Right ventricle myocardium superior (tissue), 1 donor: ENCODE measurements around the gene MGRN1. TPM values are rescaled to one million over a fixed set of nuclear protein-coding genes. Genes with fewer than 3 reads are reported as not detected.

Source experiments
- ATAC-seq: fragments of 200-7000 bp; cut with Tn5 transposase; one replicate; pipeline ENCODE4 v1.9.1; 2020; ENCODE audit warnings: mild to moderate bottlenecking; ENCODE audit not compliant: poor library complexity
- DNase-seq: peaks from one replicate; pipeline ENCODE4 v3.0.0-alpha.2; 2020
- intact Hi-C: fragments of 100-400 bp; cut with DNase I; formaldehyde crosslinking; loops from one replicate; pipeline ENCODE4 v1.11.2; 2022
- total RNA-seq: library from RNA; stranded (reverse); fragmentation: NEBNext Ultra II Directional; extraction: Animal tissue kit (Norgen Biotek cat#: 25700); gene quantifications from one replicate; pipeline ENCODE4 v1.2.1, GENCODE V29; 2021
- donor health status: DM: no; HTN: yes; CAD: no; lungs with severe emphysema.

The MGRN1 gene
- total RNA-seq, 1 donor from 2014 or later: 27.9 TPM

DNA sequence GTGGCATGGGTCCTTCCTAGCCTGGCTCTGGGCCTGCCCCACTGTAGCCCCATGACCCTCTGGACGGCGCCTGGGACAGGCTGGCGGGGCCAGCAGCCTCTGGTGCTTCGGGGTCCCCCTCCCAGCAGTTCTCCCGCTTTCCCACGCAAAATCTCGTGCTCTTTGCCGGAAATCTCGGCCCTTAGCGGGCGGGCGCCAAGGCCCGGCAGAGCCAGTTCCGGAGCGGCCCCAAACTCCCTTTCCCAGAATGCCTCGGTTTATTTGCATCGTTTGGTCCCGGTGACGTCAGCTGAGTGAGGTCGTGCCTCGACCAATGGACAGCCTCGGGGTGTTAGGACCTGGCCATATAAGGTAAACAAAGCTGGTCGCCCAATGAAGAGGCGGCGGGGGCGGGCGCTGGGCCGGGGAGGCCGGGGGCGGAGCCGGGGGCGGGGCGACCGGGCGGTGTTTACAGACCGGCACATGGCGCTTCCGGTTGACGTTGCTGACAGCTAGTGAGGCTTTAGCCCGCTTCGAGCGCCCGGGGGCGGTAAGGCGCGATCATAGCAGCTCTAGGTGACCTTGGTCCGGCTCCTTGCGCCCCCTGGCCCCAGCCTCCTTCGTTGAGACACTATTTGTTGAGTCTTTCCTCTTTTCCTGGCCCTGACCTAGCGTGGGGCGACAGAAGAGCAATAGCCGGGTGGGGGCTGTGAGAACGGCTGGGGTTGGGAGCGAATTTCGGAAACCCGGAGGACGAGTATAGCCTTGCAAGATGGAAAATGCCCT lies 8.4 kb upstream of the MGRN1 start:
- peak; percentile 100 for DNase-seq
- intact Hi-C loops: no loop called here
- ATAC-seq: peak; percentile 86

DNA sequence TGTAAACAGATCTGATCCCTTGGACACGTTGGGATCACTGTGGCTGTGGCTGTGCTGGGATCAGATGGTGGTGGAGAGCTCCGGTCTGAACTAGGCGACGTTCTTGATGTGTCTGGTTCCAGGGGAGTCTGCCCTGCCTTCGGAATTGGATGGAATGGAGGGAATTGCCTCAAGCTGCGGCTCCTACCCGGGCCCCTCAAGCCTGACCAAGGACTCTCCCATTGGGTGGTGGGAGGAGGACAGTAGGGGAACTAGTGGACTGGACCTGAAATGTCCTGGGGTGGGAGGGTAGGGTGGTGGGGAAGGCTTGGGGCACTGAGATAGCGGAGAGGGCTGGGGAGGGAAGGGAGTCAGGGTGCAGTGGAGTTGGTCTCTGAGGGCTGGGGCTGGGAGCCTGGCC lies 6.7 kb upstream of the MGRN1 start:
- no peak for ATAC-seq
- DNase-seq: no peak
- intact Hi-C loops: no loop called here

DNA sequence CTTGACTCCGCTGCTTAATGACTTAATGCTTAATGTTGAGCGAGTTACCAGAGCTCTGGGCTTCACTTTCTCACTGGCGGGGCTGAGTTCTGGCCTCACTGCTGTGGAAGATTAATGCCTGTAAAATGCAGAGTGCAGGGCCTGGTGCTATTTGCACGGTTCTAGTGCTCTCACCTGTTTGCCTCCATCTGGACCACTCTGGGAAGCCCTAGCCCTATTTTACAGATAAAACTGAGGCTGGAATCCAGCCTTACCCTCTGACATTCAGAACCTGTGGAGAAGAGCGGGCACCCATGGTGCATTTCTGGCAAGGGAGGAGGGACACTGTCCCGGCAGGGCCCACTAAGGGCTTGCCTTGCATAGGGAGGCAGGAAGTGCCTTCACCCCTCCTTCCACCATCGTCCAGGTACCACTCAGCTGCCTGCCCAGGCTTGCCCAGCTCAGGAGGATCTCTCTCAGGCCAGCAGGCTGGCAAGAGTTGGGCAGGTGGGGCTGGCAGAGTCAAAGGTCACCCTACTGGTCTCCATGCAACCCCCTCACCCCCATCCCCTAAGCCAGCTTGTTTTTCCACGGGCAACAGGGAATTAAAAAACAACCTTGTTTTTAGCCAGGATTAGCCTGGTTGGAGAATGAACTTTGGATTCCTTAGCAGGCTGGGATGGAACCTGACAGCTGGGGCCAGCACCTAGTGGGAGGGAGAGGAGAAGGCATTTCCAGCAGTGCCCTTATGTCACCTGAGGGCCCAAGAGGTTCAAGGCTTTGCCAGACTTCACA lies 5.8 kb upstream of the MGRN1 start:
- ATAC-seq: no peak
- intact Hi-C loops: no loop called here
- no peak for DNase-seq

DNA sequence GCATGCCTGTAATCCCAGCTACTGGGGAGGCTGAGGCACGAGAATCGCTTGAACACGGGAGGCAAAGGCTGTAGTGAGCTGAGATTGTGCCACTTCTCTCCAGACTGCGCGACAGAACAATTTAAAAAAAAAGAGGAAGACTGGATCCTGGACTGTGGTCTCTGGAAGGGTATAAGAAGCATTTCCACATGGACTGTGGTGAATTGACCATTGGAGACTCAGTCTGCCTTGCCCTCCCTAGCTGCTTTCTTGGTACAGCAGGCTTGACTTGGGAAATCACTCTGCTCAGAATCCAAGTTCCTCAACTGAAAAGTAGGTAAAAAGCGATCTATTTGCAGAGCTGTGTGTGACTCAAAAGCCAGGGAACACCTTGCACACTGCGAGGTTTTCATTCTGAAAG lies 1.0 kb upstream of the MGRN1 start:
- intact Hi-C loops: no loop called here
- no peak for ATAC-seq
- DNase-seq: no peak

- intact Hi-C loops: no loop called here
- DNase-seq (peak; percentile 79), ATAC-seq (peak; percentile 42)
Measured at GRCh38 chr16:4624827-4625559, 367 bp downstream of the MGRN1 start.

DNA sequence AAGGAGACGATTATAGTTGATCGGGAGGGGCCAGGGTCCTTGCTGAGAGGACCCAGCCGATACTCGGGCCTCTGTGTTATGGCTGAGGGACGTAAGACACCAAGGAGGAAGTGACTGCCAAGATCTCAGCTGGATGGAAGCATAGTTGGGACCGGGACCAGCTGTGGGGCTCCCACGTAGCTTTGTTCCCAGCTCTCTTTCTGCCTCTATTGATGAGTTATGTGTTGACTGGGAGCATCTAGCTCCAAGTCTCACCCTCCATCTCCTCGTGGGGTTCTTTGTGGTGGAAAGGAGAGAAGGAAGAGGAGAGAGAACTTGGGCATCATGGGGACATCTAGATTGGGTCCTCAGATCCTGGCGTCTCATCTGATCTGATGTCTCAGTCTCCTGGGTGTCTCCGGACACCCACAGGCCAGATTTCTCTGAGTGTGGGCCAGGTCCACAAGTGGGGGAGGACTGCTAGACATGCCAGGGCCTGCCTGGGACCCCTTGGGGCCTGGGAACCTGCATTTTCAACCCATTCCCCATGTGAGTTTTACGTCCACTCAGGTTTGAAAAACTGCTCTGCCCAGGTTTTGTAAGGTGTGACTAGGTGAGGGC lies 1.0 kb downstream of the MGRN1 start:
- intact Hi-C loops: no loop called here
- ATAC-seq: peak; percentile 3
- no peak for DNase-seq

DNA sequence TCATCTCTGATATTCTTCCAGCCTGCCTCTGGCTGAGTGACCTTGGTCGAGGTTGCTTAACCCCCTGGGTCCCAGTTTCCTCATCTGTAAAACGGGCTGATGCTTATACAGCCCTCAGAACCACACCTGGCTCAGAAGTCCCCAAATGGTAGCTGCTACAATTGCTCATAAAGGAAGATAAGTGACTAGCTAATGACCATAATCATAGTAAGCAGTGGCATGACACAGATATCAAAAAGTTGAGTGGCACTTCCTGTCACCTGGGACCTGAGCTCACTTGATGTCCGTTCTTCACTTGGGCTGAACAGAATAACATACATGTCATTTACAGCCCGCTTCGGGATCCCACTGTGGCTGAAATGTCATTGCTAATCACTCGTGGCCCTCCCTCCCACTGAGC lies 1.8 kb downstream of the MGRN1 start:
- intact Hi-C loops: no loop called here
- ATAC-seq (no peak), DNase-seq (no peak)

- intact Hi-C loops: no loop called here
- ATAC-seq: no peak
- no peak for DNase-seq
Measured at GRCh38 chr16:4628283-4628682, 3.7 kb downstream of the MGRN1 start.

GRCh38 chr16:4631444-4631843 lies 6.8 kb downstream of the MGRN1 start:
- DNase-seq (no peak), ATAC-seq (no peak)
- intact Hi-C loops: no loop called here

DNA sequence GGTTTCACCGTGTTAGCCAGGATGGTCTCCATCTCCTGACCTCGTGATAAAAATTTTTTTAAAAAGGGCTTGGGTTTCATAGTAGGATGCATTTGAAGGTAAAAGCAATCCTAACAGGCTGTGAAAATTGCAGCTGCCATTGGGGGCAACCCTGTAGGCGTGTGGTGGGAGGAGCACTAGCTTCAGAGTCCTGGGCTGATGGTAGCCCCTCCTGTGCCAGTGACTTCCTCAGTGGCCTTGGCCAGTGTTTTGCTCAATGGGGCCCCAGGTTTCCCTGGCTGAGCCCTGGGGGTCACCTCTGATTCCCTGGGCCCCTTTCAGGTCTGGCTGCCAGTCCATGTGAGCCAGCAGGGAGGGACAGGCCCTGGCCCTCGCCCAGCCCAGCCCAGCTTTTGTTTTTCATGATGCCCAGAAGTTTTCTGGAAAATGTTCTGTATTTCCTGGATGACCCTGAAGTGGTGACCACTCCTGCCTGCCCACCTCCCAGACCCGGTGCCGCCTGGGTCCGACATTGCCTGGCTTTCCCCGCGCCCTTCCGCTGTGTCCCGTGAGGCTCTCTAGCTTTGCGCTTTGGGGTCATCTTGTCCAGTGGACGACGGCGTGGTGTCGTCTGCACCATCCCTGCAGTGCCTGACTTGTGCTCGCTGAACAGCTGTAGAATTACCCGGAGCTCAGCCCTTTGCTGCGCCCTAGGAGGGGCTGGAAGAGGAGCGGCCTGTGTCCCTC lies 9.4 kb downstream of the MGRN1 start:
- ATAC-seq (no peak), DNase-seq (no peak)
- intact Hi-C loops: no loop called here

DNA sequence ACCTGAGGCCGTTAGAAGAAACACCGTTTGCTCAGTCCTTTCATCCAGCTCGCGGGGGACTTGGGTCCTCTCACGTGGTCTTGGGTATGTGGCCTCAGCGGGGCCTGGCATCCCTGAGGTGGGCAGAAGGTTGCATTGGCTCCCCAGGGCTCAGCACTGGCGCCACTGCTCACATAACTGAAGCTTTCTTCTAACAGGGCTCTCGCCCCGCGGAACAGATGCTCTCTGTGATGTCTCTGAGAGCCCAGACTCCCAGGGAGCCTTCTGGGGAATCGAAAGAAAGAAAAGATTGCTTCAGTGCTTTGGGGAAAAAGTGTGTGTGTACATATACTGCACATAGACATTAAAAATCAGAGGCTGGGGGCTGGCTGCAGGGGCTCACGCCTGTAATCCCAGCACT lies 10.1 kb downstream of the MGRN1 start:
- DNase-seq: no peak
- ATAC-seq: no peak
- intact Hi-C loops: no loop called here

DNA sequence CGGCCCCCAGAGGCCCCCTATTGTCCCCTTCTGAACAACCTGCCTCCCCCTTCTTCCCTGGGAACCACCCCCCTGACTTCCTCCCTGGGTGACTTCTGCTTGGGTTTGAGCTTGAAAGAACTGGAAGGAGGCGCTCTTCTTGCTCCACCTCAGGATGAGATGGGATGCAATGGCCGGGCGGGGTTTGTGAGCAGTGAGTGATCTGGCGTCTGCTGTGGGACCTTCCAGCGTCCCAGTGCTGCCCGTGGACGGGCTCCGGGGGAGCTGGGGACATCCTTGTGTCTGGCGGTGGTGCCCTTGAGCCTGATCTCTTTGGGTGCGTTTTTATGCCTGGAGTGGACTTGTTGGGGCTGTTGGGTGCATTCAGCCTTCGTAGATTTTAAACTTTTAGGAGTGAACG lies 11.6 kb downstream of the MGRN1 start:
- intact Hi-C loops: no loop called here
- DNase-seq (no peak), ATAC-seq (no peak)

DNA sequence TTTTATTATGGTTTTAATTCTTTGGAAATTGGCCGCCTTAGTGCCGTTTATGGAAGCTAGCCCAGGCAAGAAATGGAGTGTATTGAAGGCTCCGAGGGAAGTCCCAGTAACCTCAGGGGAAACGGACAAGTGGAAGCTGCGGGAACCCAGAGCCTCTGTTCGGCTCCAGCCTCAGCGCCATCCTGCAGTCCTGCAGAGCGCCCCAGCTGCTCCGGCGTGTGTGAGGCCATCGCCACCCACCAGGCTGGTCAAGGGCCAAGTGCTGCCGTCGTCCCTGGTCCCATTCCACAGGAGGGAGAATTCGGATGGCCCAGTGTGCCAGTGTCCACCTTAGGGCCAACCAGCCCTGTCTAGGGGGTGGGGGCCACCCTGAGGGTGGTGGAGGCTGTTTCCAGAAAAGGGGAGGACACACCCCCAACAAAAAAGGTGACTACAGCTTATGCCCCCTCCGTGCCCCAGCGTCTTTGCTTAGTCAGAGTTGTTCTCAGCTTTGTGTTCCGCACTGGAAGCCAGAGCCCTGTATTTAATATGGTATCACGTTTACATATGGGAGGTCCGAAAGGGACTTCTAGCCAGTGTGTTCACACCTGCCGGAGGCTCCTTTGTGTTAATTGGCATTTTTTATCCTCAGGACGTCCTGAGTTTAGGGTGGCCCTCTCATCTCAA lies 13.0 kb downstream of the MGRN1 start:
- DNase-seq (no peak), ATAC-seq (no peak)
- intact Hi-C loops: no loop called here

DNA sequence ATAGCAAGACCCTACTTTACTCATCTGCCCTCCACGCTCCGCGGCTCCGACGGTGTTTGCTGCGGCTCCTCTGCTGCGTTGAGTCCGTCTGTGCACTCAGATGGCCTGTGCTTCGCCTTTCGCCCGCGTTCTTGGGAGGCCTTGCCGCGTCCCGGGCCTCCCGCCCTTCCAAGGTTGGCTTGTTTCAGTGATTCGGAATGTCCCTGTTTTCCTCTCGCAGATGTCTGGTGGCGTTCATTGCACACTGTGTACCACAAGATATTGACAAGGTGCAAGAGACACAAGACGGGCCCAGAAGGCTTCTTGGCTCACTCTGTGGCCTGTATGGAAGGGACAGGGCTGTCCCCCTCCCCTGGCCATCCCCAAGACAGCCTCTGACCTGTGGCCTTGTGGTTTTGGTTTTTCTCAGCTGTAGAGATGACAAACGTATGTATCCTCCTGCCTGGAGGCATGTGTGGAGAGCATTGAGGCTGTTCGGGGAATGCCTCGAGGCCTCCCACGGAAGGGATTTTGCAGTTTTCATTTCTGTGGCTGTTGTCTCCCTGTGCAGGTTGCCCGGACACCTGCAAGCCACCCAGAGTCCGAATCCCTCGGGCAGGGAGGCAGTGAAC lies 15.4 kb downstream of the MGRN1 start:
- intact Hi-C loops: no loop called here
- DNase-seq (no peak), ATAC-seq (peak; percentile 24)

GRCh38 chr16:4640572-4641305 lies 16.1 kb downstream of the MGRN1 start:
- ATAC-seq (no peak), DNase-seq (no peak)
- intact Hi-C loops: no loop called here

DNA sequence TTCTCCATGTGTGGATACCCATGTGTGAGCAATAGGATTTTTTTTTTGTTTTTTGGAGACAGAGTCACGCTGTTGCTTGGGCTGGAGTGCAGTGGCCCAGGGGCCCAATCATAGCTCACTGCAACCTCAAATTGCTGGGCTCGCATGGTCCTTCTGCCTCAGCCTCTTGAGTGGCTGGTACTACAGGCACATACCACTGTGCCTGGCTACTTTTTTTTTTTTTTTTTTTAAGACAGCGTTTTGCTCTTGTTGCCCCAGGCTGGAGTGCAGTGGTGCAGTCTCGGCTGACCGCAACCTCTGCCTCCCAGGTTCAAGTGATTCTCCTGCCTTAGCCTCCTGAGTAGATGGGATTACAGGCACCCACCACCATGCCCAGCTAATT lies 16.7 kb downstream of the MGRN1 start:
- ATAC-seq (no peak), DNase-seq (no peak)

GRCh38 chr16:4641895-4642294 lies 17.3 kb downstream of the MGRN1 start:
- intact Hi-C loops: no loop called here
- no peak for ATAC-seq
- no peak for DNase-seq

More for the DNA sequence above, 16.7 kb downstream of the MGRN1 start:
- intact Hi-C loops: no loop called here
